Stimulated activated CD8-positive, alpha-beta memory T cell treated with anti-CD3 and anti-CD28 coated beads, Interleukin-7, amount 100 ng/mL, for 48 hours (primary cell): Measurements from ENCODE around the gene ELOVL4.

ENCODE experiments used
- DNase-seq, 2 donors: peaks; one replicate each; pipeline ENCODE4 v3.0.0-alpha.2; 2020; ENCODE audit warnings: low read depth in 1 of 2; ENCODE audit errors: extremely low read depth in 1 of 2

ELOVL4 gene

DNA sequence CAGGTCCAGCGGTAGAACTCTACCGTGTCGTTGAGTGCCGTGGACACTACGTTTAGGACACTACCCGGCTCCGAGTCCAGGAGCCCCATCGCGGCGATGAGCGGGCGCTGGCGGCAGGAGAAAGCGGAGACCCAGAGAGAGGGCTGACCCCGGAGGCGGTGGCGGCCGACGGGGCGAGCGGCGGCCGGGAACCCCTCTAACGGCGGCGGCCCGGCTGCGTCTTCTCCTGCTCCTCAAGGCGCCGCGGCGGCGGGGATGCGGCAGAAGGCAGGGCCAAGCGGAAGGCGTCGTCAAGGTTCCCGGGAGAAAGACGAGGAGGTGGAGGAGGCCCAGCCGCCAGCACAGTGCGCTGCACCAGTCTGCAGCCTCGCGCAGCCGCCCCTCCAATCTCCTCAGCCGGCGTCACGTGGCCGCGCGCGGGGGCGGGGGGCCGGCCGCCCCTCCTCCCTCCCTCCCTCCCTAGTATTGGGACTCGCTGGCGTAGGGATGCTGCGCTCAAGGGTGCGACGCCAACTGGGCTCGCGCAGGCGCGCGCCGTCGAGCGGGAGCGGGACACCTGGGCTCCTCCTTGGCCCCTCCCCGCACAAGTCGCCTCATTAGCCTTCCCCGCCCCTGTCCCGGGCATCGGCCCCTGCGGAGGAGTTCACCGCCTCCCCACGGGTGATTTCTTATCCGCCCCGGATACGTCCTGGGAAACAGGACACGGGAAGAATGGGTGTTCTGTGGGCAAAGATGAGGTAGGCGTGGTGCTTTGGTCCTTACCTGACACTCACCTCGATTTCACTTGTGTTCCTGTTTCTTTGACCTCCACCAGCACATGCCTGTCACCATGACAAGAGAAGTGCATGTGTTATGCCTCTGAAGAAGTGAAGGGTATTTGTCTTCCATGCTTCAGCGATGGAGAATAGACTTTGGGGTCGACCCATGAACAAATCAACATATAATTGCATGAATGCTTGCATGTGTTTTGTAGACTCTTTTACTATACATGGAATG lies at the start of gene ELOVL4:
Gene ELOVL4, minus strand, starts transcription at position 363 of the 996 bp plus-strand sequence. Its CDS starts 274 bp downstream, at position 89.
- peak; percentile 30 to 46 for DNase-seq

DNA sequence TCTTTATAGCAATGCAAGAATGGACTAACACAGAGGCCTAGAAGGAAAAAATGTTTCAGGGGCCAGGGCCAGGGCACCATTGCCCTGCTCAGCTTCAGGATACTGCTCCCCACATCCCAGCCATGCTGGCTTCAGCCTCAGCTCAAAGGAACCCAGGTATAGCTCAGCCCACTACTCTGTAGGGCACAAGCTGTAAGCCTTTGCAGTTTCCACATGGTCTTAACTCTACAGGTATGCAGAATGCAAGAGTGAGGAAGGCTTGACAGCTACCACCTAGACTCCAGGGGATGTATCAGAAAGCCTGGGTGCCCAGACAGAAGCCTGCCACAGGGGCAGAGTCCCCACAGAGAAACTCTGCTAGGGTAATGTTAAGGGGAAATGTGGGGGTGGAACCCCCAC lies 46.6 kb upstream of the ELOVL4 start:
- DNase-seq, result no peak

DNA sequence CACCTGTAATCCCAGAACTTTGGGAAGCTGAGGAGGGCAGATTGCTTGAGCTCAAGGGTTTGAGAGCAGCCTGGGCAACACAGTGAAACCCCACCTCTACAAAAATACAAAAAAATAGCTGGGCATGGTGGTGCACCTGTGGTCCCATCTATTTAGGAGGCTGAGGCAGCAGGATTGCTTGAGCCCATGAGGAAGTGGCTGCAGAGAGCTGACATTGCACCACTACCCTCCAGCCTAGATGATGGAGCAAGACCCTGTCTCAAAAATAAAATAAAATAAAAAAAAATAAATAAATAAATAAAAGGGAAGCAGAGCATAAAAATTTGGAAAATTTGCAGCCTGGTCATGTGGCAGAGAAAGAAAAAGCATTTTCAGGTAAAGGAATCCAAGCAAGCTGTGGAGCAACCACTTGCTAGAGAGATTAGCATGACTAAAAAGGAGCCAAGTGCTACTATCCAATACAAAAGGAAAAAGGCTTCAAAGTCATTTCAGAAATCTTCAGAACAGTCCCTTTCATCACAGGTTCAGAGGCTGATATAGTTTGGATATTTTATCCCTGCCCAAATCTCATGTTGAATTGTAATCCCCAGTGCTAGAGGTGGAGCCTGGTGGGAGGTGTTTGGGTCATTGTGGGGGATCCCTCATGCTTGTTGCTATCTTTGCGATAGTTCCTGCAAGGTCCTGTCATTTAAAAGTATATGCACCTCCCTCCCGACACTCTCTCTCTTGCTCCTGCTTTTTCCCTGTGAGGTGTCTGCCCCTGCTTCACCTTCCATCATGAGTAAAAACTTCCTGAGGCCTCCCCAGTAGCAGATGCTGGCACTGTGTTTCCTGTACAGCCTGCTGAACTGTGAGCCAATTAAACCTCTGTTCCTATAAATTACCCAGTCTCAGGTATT lies 45.9 kb upstream of the ELOVL4 start:
- DNase-seq, result no peak

DNA sequence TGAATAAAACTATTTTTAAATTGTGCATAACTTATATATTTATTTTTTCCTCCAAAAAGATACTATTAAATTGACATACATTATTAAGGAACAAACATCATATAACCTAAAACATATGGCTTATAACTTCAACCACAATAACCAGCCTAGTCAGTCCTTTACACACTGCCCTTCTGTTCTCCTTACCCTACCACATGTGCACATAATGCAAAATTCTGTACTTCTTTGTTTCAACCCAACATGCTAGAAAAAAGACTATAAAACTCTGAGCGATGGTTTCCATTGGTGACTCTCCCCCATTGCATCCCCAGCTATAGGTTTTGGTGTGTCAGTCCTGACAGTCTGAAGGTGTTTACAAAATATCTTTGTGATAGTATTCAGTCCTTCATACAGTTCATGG lies 42.3 kb upstream of the ELOVL4 start:
- DNase-seq, result no peak

DNA sequence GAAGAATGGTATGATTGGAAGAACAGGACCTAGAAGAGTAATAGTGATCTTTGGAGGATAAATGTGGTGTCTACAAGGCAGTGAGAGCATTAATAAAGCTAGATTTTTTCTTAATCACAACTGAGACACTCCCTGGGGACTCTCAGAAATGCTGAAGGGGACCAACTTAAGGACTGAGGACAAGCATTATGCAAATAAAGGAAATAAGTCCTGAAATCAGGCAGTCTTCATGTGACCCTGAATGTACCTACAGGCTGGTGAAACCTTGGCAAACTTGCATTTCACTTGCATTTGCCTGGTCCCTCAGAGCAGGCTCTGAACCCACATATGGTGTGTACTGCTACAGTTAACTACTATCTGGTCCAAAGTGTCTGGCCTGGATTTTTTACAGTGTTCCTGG lies 37.8 kb upstream of the ELOVL4 start:
- no peak for DNase-seq

DNA sequence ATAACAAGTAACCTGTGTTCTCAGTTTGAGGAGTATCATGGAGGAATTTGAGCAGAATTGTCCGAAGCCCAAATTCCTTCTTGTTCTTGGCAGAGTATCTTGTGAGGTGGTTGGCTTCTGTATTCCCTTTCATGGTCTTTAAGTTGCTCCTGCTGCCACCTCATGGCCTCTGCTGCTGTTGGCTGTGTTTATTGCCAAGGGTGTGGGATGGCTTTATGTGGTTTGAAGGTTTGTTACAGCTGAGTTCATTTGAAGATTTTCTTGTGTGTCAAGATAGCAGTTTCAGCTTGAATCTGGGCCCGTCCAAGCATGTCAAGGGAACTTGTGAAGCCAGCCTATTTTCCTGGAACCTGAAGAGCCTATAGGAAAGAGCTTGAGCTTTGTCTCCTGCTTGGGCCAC lies 36.9 kb upstream of the ELOVL4 start:
- no peak for DNase-seq

DNA sequence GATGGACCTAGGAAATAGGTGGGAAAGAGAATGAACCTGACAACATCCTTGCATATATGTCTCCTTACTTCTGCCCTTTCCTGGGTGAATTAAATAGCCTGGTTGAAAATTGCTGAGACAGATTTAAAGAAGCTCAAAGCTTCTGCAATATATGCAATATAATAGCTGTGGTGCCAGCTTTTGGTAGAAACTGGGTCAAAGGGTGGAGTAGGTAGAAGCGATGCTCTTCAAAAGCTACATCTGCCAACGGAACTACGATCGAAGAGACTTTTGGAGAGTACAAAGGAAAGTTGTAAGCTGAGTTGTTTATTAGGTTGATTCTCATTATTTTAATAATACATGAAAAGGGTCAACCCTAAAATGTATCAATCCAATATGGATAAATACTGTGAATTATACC lies 34.3 kb upstream of the ELOVL4 start:
- no peak for DNase-seq

DNA sequence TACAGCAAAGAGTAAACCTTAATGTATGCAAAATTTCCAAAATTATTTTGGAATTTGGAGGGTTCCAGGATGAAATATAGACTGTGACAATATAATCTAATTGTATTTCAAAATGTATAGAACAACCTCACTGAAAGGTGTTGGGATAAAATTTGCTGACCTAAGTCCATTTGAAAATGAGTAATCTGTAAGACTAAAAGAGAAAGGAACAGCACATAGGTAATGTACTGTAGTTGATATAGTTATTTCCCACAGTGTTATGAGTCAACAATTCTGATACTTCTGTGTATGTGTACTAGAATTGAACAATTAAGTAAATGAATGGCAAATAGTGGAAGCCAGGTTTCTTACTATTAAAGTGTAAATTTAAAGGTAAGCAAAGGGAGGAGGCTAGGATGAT lies 23.8 kb upstream of the ELOVL4 start:
- DNase-seq, result no peak

DNA sequence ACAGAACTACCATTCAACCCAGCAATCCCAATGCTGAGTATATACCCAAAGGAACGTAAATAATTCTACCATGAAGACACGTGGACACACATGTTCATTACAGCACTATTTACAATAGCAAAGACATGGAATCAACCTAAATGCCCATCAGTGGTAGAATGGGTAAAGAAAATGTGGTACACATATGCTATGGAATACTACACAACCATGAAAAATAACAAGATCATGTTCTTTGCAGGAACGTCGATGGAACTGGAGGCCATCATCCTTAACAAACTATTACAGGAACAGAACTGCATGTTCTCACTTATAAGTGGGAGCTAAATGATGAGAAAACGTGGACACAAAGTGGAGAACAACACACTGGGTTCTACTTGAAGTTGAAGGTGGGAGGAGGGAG lies 22.4 kb upstream of the ELOVL4 start:
- no peak for DNase-seq

DNA sequence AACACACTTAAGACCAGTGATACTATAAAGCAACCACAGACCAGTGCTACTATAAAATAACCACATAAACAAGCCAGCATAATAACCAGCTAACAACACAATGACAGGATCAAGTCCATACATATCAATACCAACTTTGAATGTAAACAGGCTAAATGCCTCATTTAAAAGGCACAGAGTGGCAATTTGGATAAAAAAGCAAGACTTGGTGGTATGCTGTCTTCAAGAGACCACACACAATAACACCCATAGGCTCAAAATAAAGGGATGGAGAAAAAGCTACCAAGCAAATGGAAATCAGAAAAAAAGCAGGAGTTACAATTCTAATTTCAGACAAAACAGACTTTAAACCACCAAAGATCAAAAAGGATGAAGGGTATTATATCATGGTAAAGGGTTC lies 19.8 kb upstream of the ELOVL4 start:
- no peak for DNase-seq

DNA sequence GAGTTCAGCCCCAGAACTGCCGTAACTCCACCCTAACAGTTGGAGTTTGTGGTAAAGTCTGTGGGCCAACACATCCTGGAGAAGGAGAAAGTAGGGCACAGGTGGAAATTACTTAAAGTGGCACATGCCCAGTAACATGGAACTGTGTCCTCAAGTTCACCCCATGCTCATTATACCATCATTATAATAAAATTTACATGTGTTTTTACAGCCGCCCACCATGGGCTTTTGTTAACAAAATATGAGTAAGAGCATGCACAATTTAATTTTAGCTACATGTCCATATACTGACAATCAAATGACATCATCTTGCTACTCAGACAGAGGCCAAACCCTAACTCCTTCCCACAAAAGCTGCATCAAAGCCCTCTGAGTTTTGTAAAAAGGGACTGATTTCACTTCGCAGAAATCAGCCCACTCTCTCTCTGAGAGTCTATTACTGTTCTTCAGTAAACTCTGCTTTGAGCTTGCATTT lies 17.3 kb upstream of the ELOVL4 start:
- DNase-seq, result no peak

DNA sequence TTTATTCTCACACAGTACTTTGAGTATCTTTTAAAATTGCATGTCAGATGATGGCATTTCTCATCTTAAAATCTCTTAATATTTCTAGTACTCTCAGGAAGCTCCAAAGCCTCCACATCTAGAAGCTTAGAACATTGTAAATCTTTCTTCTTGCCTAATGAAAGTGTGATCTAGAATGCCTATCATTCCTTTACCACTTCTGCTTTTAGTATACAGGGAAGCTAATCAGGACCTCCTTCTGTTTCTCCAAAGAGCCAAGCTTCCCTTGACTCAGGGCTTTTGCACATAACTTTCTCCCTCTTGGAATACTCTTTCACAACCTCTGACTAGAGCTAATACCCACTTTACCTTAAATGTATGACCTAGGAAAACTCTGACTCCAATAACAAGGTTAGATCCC lies 7.5 kb upstream of the ELOVL4 start:
- DNase-seq, result no peak

DNA sequence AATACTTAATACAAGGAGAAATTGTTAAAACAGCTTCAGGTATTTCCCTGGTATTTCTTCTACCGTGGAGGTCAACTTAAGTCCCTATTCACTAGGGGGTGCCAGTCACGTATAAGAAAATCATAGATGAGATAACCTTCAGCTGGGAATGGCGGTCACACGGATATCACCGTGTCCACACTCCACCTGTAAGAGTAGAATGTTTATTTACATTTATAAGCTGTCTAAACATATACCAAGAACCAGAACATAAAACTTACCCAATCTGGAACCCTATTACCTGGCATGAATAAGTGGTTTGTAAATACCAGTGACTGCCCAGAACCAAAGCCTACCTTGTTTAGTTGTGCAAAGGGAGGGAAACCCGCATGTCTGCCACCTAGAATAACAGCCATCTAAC lies 1.9 kb upstream of the ELOVL4 start:
- DNase-seq, result no peak

DNA sequence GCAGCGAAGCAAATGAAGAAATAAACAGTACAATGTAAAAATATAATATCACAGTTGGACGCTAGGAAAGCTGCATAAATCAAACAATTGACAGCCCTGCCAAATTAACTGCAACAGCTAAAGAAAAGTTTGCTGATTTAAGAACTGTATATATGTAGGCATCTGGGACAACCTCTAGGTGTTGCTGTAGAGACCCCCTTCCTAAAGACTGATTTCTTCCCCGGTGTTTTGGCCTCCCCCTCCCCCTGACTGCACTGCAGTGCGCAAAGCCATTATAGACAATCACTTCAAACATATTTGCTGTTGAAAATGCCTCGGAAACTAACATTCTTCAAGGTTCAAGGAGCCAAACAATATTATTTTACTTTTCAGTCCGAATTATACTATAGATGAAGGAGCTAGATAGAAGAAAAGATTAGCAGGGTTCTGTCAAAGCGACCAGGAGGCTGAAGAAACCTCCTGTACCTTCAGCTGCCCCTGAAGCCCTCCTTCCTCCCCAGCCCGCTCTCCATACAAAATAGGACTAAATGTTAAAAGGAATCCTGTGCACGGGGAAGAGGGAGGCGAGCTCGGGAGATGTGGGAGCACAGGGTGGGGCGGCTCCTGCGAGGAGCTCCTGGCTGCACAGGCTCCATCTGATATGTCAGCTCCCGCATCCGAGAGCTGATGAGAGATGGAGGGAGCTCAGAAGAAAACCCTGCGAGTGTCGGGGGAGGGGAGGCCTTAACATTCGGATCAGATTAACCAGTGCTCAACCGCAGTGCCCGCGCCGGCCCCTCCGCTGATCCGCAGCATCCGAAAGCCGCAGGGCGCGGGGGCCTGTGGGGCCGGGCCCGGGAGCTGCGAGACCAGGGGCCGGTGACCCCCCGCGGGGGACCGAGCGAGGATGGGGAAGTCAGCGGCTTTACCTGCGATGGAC lies 822 bp downstream of the ELOVL4 start:
- no peak for DNase-seq

DNA sequence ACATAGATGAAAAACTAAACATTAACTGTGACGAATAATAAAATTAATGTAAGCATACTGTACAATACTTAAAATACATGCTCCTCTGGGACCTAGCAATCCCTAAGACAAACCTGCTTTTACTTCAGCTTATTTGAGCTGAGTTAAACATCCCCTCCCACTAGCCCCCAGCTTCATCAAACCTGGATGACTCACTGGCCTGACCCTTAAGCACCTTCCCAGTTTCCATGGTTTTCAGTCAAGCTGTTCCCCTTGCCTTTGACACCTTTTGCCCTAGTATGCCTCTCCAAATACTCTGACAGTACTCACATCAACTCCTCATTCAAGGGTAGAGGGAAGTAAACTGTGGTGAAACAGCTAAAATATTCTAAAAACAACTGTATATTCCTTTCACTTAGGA lies 4.2 kb downstream of the ELOVL4 start:
- DNase-seq, result no peak

DNA sequence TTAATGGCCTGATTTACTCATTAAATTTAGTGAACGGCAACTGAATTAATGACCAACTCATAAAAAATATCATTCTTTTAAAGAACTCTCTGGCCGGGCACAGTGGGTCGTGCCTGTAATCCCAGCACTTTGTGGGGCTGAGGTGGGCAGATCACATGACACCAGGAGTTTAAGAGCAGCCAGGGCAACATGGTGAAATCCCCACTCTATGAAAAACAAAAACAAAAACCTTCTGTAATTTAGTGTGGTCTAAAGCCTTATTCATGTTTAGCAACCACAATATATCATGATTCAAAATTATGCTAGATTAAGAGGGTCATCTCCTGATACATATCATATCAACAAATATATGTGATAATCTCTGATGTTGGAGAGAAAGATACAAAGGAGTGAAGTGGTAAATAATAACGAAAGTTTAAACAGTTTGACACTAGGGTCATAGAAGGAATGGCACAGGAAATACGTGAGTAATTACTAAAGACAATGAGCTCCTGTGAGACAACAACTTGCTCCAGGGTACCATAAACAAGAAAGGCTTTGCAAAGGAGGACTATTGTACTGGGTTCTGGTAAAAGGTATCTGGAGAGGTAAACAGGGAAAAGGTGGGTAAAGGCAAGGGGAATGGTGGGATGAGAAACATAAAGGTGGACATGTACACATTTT lies 5.7 kb downstream of the ELOVL4 start:
- no peak for DNase-seq

DNA sequence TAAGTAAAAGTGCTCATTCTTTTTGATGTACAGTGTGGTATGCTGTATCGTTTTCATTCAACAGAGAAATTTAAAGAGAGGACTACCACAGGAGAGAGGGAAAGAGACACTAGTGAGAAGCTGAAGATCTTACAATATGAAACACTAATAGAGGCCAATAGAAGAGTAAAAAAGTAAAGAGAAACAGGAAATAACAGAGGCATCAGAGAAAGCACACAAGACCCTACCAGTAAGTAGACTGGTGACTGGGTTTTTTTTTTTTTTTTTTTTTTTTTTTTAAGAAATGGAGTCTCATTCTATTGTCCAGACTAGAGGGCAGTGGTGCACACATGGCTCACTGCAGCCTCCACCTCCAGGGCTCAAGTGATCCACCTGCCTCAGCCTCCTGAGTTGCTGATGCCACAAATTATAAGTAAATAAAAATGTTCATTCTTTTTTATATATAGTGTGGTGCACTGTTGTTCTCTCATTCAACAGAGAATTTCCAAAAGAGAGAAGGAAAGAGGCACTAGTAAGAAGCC lies 18.8 kb downstream of the ELOVL4 start:
- no peak for DNase-seq

DNA sequence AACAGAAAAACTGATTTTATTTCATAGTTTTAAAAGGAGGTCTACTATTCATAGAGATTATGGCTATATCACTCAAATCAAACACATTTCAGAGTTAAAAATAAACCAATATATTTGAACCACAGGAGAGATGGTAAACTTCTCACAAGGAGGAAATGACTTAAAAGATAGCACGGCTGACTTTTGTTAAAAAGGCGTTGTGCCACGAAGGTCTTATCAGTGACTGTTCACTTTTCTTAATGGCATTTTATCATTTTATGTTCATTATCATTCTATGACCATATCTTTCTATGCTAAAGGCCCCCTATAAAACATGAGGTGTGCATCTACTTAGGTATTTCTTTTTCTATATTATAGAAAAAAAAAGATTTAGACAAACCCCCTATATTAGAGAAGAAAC lies 19.6 kb downstream of the ELOVL4 start:
- no peak for DNase-seq

DNA sequence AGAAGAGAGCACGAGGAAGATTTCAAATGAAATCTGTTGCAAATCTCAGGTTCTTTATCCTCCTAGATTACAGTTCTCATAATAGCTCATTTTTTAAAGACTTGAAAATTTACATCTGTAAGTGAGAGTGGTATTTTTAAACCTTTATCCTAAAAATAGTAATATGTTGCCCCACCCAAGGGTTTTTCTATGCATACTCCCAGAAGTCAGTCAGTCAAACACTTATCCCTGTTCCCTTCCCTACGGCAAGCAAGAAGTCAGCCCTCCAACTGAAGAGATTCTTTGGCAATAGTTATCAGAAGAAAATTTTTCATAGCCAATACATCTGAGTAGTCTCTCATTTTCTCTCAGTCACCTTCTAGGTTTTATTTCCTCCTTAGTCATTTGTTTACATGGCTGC lies 24.1 kb downstream of the ELOVL4 start:
- DNase-seq, result no peak

DNA sequence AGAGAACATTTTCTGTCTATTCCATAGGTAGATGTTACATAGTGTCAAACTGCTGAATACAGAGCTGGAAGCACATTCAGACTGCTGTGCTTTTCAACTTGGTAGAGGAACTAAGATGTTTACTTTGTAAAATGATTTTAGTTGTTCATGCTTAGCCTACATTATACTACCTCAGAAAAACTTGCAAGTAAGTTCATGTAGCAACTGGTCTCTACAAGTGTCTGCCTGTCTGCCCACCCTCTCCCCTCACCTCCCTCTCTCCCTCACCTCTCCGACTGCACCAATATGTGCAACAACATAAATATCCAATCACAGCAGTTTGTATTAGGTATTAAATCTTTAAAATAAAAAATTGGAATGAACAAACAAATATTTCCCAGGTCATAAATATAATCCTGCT lies 25.3 kb downstream of the ELOVL4 start:
- no peak for DNase-seq
